Right lobe of liver (tissue), 6 donors: ENCODE results near the gene SLC28A3. TPM values are rescaled to one million over a fixed set of nuclear protein-coding genes. Genes with fewer than 3 reads are reported as not detected.

Experiments
- ATAC-seq, 4 donors: fragments of 200-7000 bp; cut with Tn5 transposase; one replicate each; pipeline ENCODE4 v1.9.1; 2020; ENCODE audit warnings: mild to moderate bottlenecking in 4 of 4, moderate library complexity in 4 of 4
- DNase-seq, 3 donors: peaks; one replicate each; pipeline ENCODE4 v3.0.0-alpha.2; 2020
- H3K27ac ChIP-seq, 3 donors: fragments of 200-600 bp; one replicate each; pipeline ENCODE4 v1.8.0; 2022
- H3K27me3 ChIP-seq, 2 donors: fragments of 200-600 bp; one replicate each; pipeline ENCODE4 v1.8.0; 2022
- H3K36me3 ChIP-seq, 4 donors: fragments of 200-600 bp; sonication (generic) in 1 of 4; one replicate each; pipeline versions ENCODE4 v1.5.1 to v1.8.0; 2017 to 2022; ENCODE audit warnings: control low read depth in 1 of 4
- H3K4me1 ChIP-seq, 4 donors: fragments of 200-600 bp; sonication (generic) in 1 of 4; one replicate each; pipeline versions ENCODE4 v1.5.1 to v1.8.0; 2017 to 2022; ENCODE audit warnings: control low read depth in 1 of 4
- H3K4me3 ChIP-seq, 3 donors: fragments of 200-600 bp; one replicate each; pipeline ENCODE4 v1.8.0; 2022
- H3K9me3 ChIP-seq, 4 donors: fragments of 200-600 bp; sonication (generic) in 1 of 4; one replicate each; pipeline versions ENCODE4 v1.5.1 to v1.8.0; 2017 to 2022; ENCODE audit warnings: control low read depth in 1 of 4
- CTCF ChIP-seq, 4 donors: fragments of 200-600 bp in 3 of 4; fragments of 450-650 bp in 1 of 4; IDR thresholded peaks; one replicate each; pipeline versions ENCODE4 v1.5.1 to v1.8.0; 2016 to 2022; ENCODE audit warnings: antibody characterized with exemption in 4 of 4, mild to moderate bottlenecking in 2 of 4
- POLR2A ChIP-seq: fragments of 450-650 bp; IDR thresholded peaks from one replicate; pipeline ENCODE4 v1.6.1; 2017; ENCODE audit warnings: antibody characterized with exemption, mild to moderate bottlenecking
- WGBS: methylation state at CpG from one replicate; pipeline ENCODE4 v1.1.6; 2018; ENCODE audit warnings: low coverage, low lambda C conversion rate; ENCODE audit not compliant: insufficient coverage; ENCODE audit errors: missing lambda C conversion rate; 5-methylcytosine and 5-hydroxymethylcytosine counted together
- intact Hi-C, 2 donors: fragments of 100-400 bp; cut with DNase I; formaldehyde crosslinking; loops; one replicate each; pipeline versions ENCODE4 v1.11.2 to v1.14.1; 2022
- total RNA-seq, 6 experiments: library from RNA; depleted of rRNA in 2 of 6; stranded (reverse); fragments of >200 nt in 2 of 6; fragmentation: NEBNext Ultra II Directional in 3 of 6; extraction: Animal tissue kit (Norgen Biotek cat#: 25700) in 3 of 6; gene quantifications; one replicate each; pipeline versions ENCODE4 v1.1.0 to v1.2.4, GENCODE V29; 2016 to 2023
- donor health status: DM: no; HTN: yes; CAD: no.
- donor health status: DM: no; HTN: no; CAD: no.
- donor health status: DM: no; HTN: no; CAD: no.
- donor health status: DM: no; HTN: yes; CAD: no.
- donor health status: DM: no; HTN: yes; CAD: no.

The SLC28A3 gene
- total RNA-seq, 6 experiments from 2014 or later: 0.07 to 0.16 (median 0.12) TPM

DNA sequence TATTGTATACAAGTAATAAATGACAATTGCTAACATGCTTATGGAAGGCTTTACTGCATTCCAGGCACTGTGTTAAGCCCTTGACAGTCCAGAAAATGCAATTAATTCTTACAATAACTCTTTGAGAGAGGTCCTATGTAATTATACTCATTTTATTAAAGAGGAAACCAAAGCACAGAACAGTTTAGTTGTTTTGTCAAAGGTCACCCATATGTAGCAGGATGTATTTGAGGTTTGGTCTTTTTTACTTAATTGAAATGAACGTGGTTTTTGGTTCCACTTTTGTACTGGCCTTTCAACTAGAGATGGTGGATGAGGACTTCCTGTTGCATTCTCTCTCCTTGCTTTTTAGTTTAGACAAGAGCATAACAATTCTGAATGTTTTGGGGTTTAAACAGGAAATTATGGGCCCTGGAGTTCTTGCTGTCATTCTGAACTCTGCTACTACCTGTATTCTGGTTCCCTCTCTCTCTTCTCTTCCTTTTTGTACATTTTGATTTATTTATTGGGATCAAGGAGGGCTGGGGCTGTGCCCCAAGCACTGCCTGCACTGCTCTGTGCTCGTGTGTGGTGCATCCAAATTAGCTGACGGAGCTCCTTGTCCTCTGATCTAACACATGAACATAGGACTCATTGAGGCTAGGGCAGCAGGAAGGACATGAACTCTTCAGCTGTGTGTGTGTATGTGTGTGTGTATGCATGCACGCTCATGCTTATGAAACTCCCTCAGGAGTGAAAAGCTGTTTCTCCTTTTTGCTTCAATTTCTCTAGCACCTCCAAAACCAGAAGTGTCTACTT, 47.4 kb downstream of the SLC28A3 start:
- intact Hi-C loops: no loop called here
- Histone ChIP-seq H3K27ac (no peak overlapping the region), H3K4me1 (no peaks in the 10 kb centered on the region), H3K36me3 (no peaks in the 10 kb centered on the region), H3K27me3 (no peaks in the 10 kb centered on the region), H3K9me3 (no peaks in the 10 kb centered on the region), H3K4me3 (no peak overlapping the region)
- 64% methylated on average over 3 of the region's 4 CpGs for WGBS
- no peak for TF ChIP-seq POLR2A
- TF ChIP-seq CTCF (IDR thresholded peaks at IDR 0.05): no peak
- peak in 2 of 4 donors; percentile 28 to 31 for ATAC-seq
- no peak for DNase-seq

DNA sequence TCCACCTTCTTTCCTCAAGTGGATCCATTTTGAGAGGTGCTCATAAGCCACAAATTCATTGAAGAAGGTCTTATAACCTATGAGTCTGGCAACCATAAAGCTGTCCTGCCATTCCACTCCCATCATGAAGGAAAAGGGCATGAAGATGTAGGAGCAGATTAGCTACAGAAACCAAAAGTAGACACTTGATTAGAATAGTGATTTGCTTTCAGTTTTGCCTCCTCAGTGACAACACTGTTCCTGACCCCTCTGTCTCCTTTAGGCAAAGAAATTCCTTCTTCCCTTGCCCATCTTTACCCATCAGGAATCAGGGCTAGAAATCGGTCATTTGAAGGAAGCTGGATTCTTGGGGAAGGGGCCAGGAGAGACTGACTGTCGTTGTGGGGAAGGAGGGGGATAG, 55.2 kb downstream of the SLC28A3 start:
- Histone ChIP-seq H3K36me3 (no peaks in the 10 kb centered on the region), H3K27ac (no peak overlapping the region), H3K27me3 (no peaks in the 10 kb centered on the region), H3K9me3 (no peaks in the 10 kb centered on the region), H3K4me1 (no peaks in the 10 kb centered on the region), H3K4me3 (no peak overlapping the region)
- no peak for DNase-seq
- 35% methylated on average over 2 of the region's 2 CpGs for WGBS
- intact Hi-C loops: no loop called here
- no peak for ATAC-seq
- TF ChIP-seq CTCF (IDR thresholded peaks at IDR 0.05) (no peak), POLR2A (no peak)

GRCh38 chr9:84283946-84284345, 56.6 kb downstream of the SLC28A3 start:
- no peak for ATAC-seq

GRCh38 chr9:84278130-84278529, 62.4 kb downstream of the SLC28A3 start:
- Histone ChIP-seq H3K27me3 (no peaks in the 10 kb centered on the region), H3K4me1 (no peaks in the 10 kb centered on the region), H3K4me3 (no peak overlapping the region), H3K9me3 (no peaks in the 10 kb centered on the region), H3K36me3 (no peaks in the 10 kb centered on the region), H3K27ac (no peak overlapping the region)
- no peak for ATAC-seq
- TF ChIP-seq POLR2A: no peak
- TF ChIP-seq CTCF (IDR thresholded peaks at IDR 0.05): no peak
- intact Hi-C loops: no loop called here
- DNase-seq: no peak
- WGBS: 36% methylated on average over 1 of the region's 1 CpG

More at GRCh38 chr9:84283946-84284345, 56.6 kb downstream of the SLC28A3 start:
- Histone ChIP-seq H3K4me3 (no peak overlapping the region), H3K27ac (no peak overlapping the region), H3K27me3 (no peaks in the 10 kb centered on the region), H3K36me3 (no peaks in the 10 kb centered on the region), H3K4me1 (no peaks in the 10 kb centered on the region), H3K9me3 (no peaks in the 10 kb centered on the region)
- DNase-seq: no peak
- 35% methylated on average over 6 of the region's 6 CpGs for WGBS
- TF ChIP-seq POLR2A: no peak
- TF ChIP-seq CTCF (IDR thresholded peaks at IDR 0.05): no peak
- intact Hi-C loops: no loop called here
